GM15510 (cell line): ENCODE results near the gene IL18RAP.

ENCODE experiments used
- POLR2A ChIP-seq: IDR thresholded peaks from 3 replicates; pipeline ENCODE4 v1.6.1; 2011; ENCODE audit warnings: borderline replicate concordance; ENCODE audit not compliant: insufficient read length; ENCODE audit errors: extremely low read depth

Gene IL18RAP

GRCh38 chr2:102422910-102423309, at the start of gene IL18RAP:
TSS of gene IL18RAP (plus strand) at chr2:102423160. CDS start at chr2:102423278, 118 bp downstream.
- TF ChIP-seq POLR2A = no peak

- TF ChIP-seq POLR2A = no peak
Observed at GRCh38 chr2:102376052-102376591, 46.8 kb upstream of the IL18RAP start.

GRCh38 chr2:102383722-102384121, 39.2 kb upstream of the IL18RAP start:
- no peak for TF ChIP-seq POLR2A

GRCh38 chr2:102385522-102385921, 37.4 kb upstream of the IL18RAP start:
- TF ChIP-seq POLR2A = no peak

- TF ChIP-seq POLR2A = no peak
Observed at GRCh38 chr2:102386004-102386403, 37.0 kb upstream of the IL18RAP start.

- no peak for TF ChIP-seq POLR2A
Observed at GRCh38 chr2:102386867-102387541, 36.0 kb upstream of the IL18RAP start.

GRCh38 chr2:102387763-102388546, 35.0 kb upstream of the IL18RAP start:
- no peak for TF ChIP-seq POLR2A

GRCh38 chr2:102391565-102391964, 31.4 kb upstream of the IL18RAP start:
- TF ChIP-seq POLR2A = no peak

- TF ChIP-seq POLR2A = no peak
Observed at GRCh38 chr2:102392096-102392495, 30.9 kb upstream of the IL18RAP start.

GRCh38 chr2:102392942-102393341, 30.0 kb upstream of the IL18RAP start:
- no peak for TF ChIP-seq POLR2A

- TF ChIP-seq POLR2A = no peak
Observed at GRCh38 chr2:102396012-102396411, 26.9 kb upstream of the IL18RAP start.

- TF ChIP-seq POLR2A = no peak
Observed at GRCh38 chr2:102397209-102397608, 25.8 kb upstream of the IL18RAP start.

- no peak for TF ChIP-seq POLR2A
Observed at GRCh38 chr2:102399499-102400141, 23.3 kb upstream of the IL18RAP start.

- no peak for TF ChIP-seq POLR2A
Observed at GRCh38 chr2:102401456-102401855, 21.5 kb upstream of the IL18RAP start.

- TF ChIP-seq POLR2A = no peak
Observed at GRCh38 chr2:102401865-102402264, 21.1 kb upstream of the IL18RAP start.
